Activated T-helper 2 cell treated with anti-CD3 and anti-CD28 coated beads, Interferon-gamma antibody, Interleukin-2, Interleukin-4, amounts not matched to agents 10 μg/mL and 5 μg/mL and 100 μg/mL, durations not matched to agents 14 hours and 24 hours and 36 hours (primary cell): ENCODE data around the gene UBE2L6. TPM values are rescaled to one million over a fixed set of nuclear protein-coding genes. Genes with fewer than 3 reads are reported as not detected.

Experiments used
- DNase-seq: peaks from one replicate; pipeline ENCODE4 v3.0.0; 2021; ENCODE audit warnings: low spot score
- H3K27ac Mint-ChIP-seq: one replicate; pipeline ENCODE4 v1.8.0; 2021; ENCODE audit warnings: mixed read lengths
- H3K27me3 Mint-ChIP-seq: one replicate; pipeline ENCODE4 v1.8.0; 2021; ENCODE audit warnings: low read depth, mixed read lengths
- H3K36me3 Mint-ChIP-seq: one replicate; pipeline ENCODE4 v1.8.0; 2021; ENCODE audit warnings: low read depth, mixed read lengths
- H3K4me1 Mint-ChIP-seq: one replicate; pipeline ENCODE4 v1.8.0; 2021; ENCODE audit warnings: low read depth, mixed read lengths
- H3K4me3 Mint-ChIP-seq: one replicate; pipeline ENCODE4 v1.8.0; 2021; ENCODE audit warnings: low read depth, mild to moderate bottlenecking, moderate library complexity, mixed read lengths
- H3K9me3 Mint-ChIP-seq: one replicate; pipeline ENCODE4 v1.8.0; 2021; ENCODE audit warnings: mixed read lengths
- intact Hi-C: fragments of 100-400 bp; cut with micrococcal nuclease; formaldehyde crosslinking; loops from one replicate; pipeline ENCODE4 v1.15.1; 2023
- total RNA-seq: library from RNA; stranded (reverse); gene quantifications from 2 replicates; pipeline ENCODE4 v1.2.3, GENCODE V29; 2022

The UBE2L6 gene
- total RNA-seq, 1 donor from 2014 or later, result 135 TPM

DNA sequence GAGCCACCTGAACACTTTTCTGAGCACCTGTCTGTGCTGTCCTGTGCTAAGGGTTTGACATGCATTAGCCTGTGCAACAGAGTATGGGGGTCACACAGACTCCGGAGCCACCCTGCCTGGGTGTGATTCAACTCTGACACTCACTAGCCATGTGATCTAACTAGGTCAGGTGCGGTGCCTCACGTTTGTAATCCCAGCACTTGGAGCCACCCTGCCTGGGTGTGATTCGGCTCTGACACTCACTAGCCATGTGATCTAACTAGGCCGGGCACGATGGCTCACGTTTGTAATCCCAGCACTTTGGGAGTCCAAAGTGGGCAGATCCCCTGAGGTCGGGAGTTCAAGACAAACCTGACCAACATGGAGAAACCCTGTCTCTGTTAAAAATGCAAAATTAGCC, 11.4 kb downstream of the UBE2L6 start:
- peaks cover 82% of the 10 kb centered on the region for H3K36me3 Mint-ChIP-seq
- H3K27ac Mint-ChIP-seq, result no peak overlapping the region
- intact Hi-C loops, result no loop called here
- peaks cover 4% of the 10 kb centered on the region for H3K4me1 Mint-ChIP-seq
- no peak overlapping the region for H3K4me3 Mint-ChIP-seq
- no peak for DNase-seq
- H3K9me3 Mint-ChIP-seq, result no peaks in the 10 kb centered on the region
- H3K27me3 Mint-ChIP-seq, result no peaks in the 10 kb centered on the region

DNA sequence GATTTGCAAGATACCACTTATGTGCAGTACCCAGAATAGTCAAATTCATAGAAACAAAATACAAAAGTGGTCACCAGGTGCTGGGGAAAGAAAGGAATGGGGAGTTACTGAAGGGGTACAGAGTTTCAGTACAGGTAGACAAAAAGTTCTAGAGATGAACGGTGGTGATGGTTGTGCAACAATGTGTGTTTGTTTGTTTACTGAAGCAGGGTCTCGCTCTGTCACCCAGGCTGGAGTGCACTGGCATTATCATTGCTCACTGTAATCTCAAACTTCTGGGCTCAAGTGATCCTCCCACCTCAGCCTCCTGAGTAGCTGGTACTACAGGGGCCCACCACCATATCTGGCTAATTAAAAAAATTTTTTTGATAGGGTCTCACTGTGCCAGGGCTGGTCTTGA, 12.1 kb downstream of the UBE2L6 start:
- Mint-ChIP-seq H3K4me3 (no peak overlapping the region), H3K27ac (no peak overlapping the region), H3K36me3 (peaks cover 80% of the 10 kb centered on the region), H3K9me3 (no peaks in the 10 kb centered on the region), H3K4me1 (peaks cover 3% of the 10 kb centered on the region), H3K27me3 (no peaks in the 10 kb centered on the region)
- DNase-seq, result no peak
- intact Hi-C loops, result no loop called here

DNA sequence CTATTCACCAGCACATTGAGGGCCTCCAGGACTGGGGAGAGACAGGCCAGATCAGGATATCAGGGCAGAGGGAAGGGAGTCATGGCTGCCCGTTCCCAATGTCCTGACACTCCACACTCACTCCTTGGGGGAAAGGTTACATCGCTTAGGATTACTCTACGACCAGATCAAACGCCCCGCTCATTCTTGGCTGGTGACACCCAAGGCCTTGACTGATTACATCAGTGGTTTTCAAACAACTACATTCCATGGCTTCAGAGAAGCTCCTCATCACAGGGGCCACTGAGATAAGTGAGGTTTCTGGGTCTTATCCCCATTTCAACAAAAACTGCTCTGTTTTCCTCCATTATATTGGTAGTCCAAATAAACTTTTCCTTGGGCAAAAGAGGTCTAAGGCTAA, 15.0 kb downstream of the UBE2L6 start:
- no peak overlapping the region for H3K4me3 Mint-ChIP-seq
- no peak for DNase-seq
- no peaks in the 10 kb centered on the region for H3K9me3 Mint-ChIP-seq
- no peaks in the 10 kb centered on the region for H3K27me3 Mint-ChIP-seq
- H3K4me1 Mint-ChIP-seq, result peaks cover 3% of the 10 kb centered on the region
- no peak overlapping the region for H3K27ac Mint-ChIP-seq
- intact Hi-C loops, result no loop called here
- H3K36me3 Mint-ChIP-seq, result peaks cover 78% of the 10 kb centered on the region

DNA sequence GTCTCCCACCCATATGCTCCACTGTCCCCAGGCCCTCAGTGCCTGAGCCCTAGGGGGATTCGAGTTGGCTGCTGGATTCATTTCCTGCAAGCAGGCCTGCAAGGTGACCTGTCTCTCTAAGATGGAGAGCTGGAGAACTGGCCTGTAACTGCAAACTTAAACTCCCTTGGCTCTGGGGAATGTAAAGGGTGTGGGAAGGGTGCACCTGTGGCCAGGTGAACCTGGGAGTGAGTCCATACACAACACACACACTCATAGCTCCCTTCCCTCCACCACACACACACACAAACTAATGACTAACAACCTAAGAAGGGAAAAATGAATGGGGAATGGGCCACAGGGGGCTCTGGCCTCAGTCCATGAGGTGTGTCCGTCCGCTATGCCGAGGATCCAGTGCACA, 15.5 kb downstream of the UBE2L6 start:
- DNase-seq, result no peak
- Mint-ChIP-seq H3K27ac (no peak overlapping the region), H3K4me1 (peaks cover 3% of the 10 kb centered on the region), H3K9me3 (no peaks in the 10 kb centered on the region), H3K4me3 (no peak overlapping the region), H3K36me3 (peaks cover 76% of the 10 kb centered on the region), H3K27me3 (no peaks in the 10 kb centered on the region)
- intact Hi-C loops, result no loop called here

DNA sequence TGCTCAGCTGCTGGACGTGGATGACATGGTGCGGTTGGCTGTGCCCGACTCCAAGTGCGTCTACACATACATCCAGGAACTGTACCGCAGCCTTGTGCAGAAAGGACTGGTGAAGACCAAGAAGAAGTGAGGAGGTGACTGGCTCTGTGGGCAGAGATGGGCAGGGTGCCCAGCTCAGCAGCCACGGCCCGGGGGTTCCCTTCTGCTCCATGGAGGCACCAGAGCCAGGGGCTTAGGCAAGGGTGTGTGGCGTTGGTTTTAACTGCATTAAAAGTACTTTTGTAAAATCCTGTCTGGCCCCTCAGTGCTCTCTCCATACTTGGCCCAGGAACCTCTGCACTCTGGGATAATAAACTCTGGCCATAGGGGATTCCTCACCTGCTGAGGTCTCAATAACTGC, 17.5 kb downstream of the UBE2L6 start:
- no peaks in the 10 kb centered on the region for H3K4me1 Mint-ChIP-seq
- intact Hi-C loops, result no loop called here
- no peak for DNase-seq
- no peaks in the 10 kb centered on the region for H3K27me3 Mint-ChIP-seq
- no peaks in the 10 kb centered on the region for H3K9me3 Mint-ChIP-seq
- H3K27ac Mint-ChIP-seq, result no peak overlapping the region
- H3K4me3 Mint-ChIP-seq, result no peak overlapping the region
- peaks cover 60% of the 10 kb centered on the region for H3K36me3 Mint-ChIP-seq

DNA sequence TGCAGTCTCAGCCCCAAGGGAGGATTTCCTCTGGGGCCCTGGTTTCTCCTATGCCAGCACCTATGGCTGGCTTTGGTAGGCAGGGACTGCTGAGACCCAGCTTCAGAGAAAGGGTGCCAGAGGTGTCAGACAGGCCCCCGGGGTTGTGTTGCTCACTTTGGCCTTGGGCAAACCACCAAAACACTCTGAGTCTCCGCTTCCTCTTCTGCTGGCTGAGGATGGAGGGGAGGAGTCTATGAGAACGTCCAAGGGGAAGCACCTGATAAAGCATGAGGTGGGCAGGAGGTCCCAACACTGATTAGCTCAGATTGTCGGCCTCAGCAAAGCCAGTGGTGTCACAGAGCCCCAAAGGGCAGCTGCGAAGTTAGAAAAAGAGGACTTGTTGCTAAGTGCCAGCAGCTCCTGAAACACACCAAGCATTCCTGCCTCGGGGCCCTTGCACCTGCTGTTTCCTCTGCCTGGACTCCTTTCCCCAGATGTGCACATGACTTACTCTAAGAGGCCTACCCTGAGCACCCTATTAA, 19.6 kb downstream of the UBE2L6 start:
- H3K36me3 Mint-ChIP-seq, result peaks cover 39% of the 10 kb centered on the region
- peak overlapping the region; percentile 28 for H3K27ac Mint-ChIP-seq
- H3K4me3 Mint-ChIP-seq, result no peak overlapping the region
- intact Hi-C loops, result no loop called here
- H3K4me1 Mint-ChIP-seq, result no peaks in the 10 kb centered on the region
- no peak for DNase-seq
- H3K27me3 Mint-ChIP-seq, result no peaks in the 10 kb centered on the region
- H3K9me3 Mint-ChIP-seq, result no peaks in the 10 kb centered on the region

DNA sequence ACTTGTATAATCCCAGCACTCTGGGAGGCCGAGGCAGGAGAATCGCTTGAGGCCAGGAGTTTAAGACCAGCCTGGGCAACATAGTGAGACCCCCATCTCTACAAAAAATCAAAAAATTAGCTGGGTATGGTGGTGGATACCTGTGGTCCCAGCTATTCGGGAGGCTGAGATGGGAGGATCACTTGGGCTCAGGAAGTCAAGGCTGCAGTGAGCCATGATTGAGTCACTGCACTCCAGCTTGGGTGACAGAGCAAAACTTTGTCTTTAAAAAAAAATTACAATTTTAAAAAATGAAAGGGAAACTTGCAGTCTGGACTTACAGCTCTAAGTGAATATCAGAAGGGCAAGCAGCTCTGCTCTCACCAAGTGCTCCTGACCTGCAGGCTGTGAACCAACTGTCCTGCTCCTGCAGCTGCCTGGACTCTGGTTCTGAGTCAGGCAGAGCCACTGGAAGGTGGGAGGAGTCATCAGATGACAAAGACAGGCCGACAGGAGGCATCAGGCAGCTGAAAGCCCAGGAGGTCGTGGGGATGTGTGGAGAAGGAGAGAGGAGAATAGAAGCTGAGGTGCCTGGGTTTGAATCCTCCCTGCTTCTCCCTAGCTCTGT, 20.5 kb downstream of the UBE2L6 start:
- peak overlapping the region; percentile 58 for H3K27ac Mint-ChIP-seq

DNA sequence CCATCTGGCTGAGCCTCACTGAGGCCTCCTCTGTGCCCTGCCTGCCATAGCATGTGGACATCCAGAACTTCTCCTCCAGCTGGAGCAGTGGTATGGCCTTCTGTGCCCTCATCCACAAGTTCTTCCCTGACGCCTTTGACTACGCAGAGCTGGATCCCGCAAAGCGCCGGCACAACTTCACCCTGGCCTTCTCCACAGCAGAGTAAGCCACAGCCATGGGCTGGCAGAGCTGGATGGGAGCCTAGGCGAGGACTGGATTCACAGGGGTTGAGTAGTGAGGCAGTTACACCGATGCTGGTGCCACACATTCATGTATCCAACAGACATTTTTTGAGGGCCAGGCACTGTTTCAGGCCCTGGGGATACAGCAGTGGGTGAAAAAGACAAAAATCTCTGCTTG, 21.0 kb downstream of the UBE2L6 start:
- Mint-ChIP-seq H3K4me3 (no peak overlapping the region), H3K27ac (no peak overlapping the region)
- intact Hi-C loops, result no loop called here

More for the DNA sequence above, 20.5 kb downstream of the UBE2L6 start:
- no peaks in the 10 kb centered on the region for H3K27me3 Mint-ChIP-seq
- intact Hi-C loops, result no loop called here
- DNase-seq, result no peak
- peaks cover 30% of the 10 kb centered on the region for H3K36me3 Mint-ChIP-seq
- no peaks in the 10 kb centered on the region for H3K9me3 Mint-ChIP-seq
- H3K4me1 Mint-ChIP-seq, result no peaks in the 10 kb centered on the region
- H3K4me3 Mint-ChIP-seq, result no peak overlapping the region

DNA sequence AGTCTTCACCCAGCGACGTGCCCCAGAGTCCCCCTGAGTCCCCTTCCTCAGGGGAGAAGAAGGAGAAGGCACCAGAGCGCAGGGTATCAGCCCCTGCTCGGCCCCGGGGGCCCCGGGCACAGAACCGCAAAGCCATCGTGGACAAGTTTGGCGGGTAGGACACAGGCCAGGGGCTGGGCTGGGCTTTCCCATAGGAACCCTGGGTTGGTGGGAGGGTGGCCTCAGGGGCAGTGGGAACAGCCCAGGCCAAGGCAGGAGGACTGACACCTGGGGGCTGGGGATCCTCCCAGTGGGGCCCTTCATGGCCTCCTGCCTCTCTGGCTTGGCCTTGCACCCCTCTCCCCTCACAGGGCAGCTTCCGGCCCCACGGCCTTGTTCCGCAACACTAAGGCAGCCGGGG, 21.6 kb downstream of the UBE2L6 start:
- Mint-ChIP-seq H3K4me3 (no peak overlapping the region), H3K27me3 (no peaks in the 10 kb centered on the region), H3K9me3 (no peaks in the 10 kb centered on the region), H3K36me3 (peaks cover 29% of the 10 kb centered on the region), H3K27ac (no peak overlapping the region), H3K4me1 (no peaks in the 10 kb centered on the region)
- intact Hi-C loops, result no loop called here
- DNase-seq, result no peak

More for the DNA sequence above, 21.0 kb downstream of the UBE2L6 start:
- Mint-ChIP-seq H3K4me1 (no peaks in the 10 kb centered on the region), H3K27me3 (no peaks in the 10 kb centered on the region), H3K36me3 (peaks cover 27% of the 10 kb centered on the region), H3K9me3 (no peaks in the 10 kb centered on the region)
- DNase-seq, result no peak

DNA sequence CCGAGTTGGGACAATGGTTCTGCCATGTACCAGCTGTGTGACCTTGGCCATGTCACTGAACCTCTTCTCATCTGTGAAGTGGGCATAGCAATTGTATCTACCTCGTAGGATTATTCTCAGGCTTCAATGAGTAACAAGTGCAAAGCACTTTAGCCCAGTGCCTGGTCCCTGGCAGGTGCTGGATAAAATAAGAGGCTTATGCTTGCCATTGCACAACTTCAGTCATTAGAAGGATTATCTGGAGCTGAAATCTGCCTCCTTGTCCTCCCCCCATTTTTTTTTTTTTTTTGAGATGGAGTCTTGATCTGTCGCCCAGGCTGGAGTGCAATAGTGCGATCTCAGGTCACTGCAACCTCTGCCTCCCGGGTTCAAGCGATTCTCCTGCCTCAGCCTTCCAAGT, 22.9 kb downstream of the UBE2L6 start:
- no peaks in the 10 kb centered on the region for H3K4me1 Mint-ChIP-seq
- intact Hi-C loops, result no loop called here

DNA sequence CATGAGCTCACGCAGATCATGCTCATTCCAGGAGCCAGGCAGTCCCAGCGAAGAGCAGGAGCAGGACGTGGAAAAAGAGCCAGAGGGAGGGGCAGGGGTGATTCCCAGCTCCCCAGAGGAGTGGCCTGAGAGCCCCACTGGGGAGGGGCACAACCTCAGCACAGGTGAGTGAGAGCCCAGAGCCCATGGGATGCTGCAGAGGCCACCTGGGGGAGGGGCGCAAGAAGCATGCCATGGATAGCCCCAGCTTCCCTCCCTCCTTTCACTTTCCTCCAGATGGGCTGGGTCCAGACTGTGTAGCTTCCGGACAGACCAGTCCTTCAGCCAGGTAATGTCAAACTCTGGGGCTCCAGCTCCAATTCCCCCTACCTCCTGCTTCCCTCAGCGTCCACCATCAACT, 23.9 kb downstream of the UBE2L6 start:
- intact Hi-C loops, result no loop called here
- Mint-ChIP-seq H3K4me3 (no peak overlapping the region), H3K27ac (no peak overlapping the region), H3K9me3 (no peaks in the 10 kb centered on the region), H3K4me1 (no peaks in the 10 kb centered on the region), H3K27me3 (no peaks in the 10 kb centered on the region), H3K36me3 (peaks cover 15% of the 10 kb centered on the region)
- no peak for DNase-seq

More for the DNA sequence above, 22.9 kb downstream of the UBE2L6 start:
- Mint-ChIP-seq H3K9me3 (no peaks in the 10 kb centered on the region), H3K27me3 (no peaks in the 10 kb centered on the region), H3K27ac (no peak overlapping the region), H3K36me3 (peaks cover 18% of the 10 kb centered on the region), H3K4me3 (no peak overlapping the region)
- DNase-seq, result no peak

DNA sequence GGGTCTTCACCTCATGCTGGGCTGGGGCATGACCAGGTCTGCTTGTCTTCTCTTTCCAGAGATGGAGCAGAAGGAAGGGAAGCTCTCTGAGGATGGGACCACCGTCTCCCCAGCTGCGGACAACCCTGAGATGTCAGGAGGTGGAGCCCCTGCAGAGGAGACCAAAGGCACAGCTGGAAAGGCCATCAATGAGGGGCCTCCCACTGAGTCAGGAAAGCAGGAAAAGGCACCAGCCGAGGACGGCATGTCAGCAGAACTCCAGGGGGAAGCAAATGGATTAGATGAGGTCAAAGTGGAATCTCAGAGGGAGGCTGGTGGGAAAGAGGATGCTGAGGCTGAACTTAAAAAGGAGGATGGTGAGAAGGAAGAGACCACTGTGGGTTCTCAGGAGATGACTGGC, 24.9 kb downstream of the UBE2L6 start:
- no peak for DNase-seq
- H3K27ac Mint-ChIP-seq, result no peak overlapping the region
- no peaks in the 10 kb centered on the region for H3K9me3 Mint-ChIP-seq
- no peak overlapping the region for H3K4me3 Mint-ChIP-seq
- H3K36me3 Mint-ChIP-seq, result peaks cover 8% of the 10 kb centered on the region
- intact Hi-C loops, result no loop called here
- no peaks in the 10 kb centered on the region for H3K4me1 Mint-ChIP-seq
- no peaks in the 10 kb centered on the region for H3K27me3 Mint-ChIP-seq

DNA sequence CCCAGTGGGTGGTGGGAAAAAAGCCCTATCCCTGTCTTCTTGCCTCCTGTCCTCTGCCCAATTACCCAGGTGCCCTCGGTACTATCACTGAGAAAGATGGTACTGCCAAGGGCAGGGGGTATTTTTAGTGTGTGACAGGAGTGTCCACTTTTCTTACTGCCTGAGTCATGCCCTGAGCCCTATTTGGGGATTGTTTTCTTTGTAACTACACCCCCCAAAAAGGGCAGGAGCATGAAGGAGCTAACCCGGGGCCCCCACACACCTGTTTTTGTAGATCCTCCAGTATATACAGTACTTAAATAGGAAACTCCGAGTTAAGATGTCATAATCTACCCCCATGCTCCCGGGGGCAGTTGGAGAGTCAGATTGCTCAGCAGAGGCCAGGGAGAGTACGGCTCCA, 26.3 kb downstream of the UBE2L6 start:
- Mint-ChIP-seq H3K27ac (no peak overlapping the region), H3K36me3 (peaks cover 4% of the 10 kb centered on the region), H3K4me3 (no peak overlapping the region), H3K9me3 (no peaks in the 10 kb centered on the region), H3K4me1 (no peaks in the 10 kb centered on the region), H3K27me3 (no peaks in the 10 kb centered on the region)
- intact Hi-C loops, result no loop called here
- DNase-seq, result no peak

DNA sequence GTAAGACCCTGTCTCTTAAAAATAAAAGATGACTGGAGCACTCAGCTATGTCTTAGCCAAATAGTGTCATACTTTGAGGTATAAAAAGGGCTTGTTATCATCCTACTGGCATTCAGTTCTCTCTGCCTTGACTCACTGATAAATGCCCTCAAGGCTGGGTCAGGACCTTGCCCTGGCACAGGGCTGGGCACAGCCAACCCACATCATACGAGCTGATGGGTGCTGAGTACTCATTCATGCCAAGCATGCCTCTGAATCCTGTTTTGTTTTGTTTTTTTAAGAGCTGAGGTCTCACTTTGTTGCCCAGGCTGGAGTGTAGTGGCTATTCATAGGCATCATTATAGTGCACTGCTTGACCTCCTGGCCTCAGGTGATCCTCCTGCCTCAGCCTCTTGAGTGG, 28.1 kb downstream of the UBE2L6 start:
- Mint-ChIP-seq H3K27ac (no peak overlapping the region), H3K36me3 (peaks cover 4% of the 10 kb centered on the region), H3K27me3 (no peaks in the 10 kb centered on the region), H3K4me1 (no peaks in the 10 kb centered on the region), H3K9me3 (no peaks in the 10 kb centered on the region), H3K4me3 (no peak overlapping the region)
- no peak for DNase-seq
- intact Hi-C loops, result loop anchor here (10.0 kb wide), 1 partner anchor 1035 kb away; the partner anchor contains the start of genes LPXN and ZFP91
